ENCODE measurements around the gene ISCA1.

ISCA1 gene

GRCh38 chr9:86219606-86220005 lies 62.7 kb downstream of the ISCA1 start:
- FAIRE-seq = no peak

- FAIRE-seq = no peak
Measured at GRCh38 chr9:86217076-86217755, 65.1 kb downstream of the ISCA1 start.

Measured in endometrium (tissue), 2 donors.